NK-92 (cell line): ENCODE measurements around the gene TRIM21.
"Not testable (repeated sequence)": the region's sequence is repeated elsewhere in the genome, so short reads cannot be mapped to it uniquely, and the experiment has no call there.

Experiments used
- DNase-seq: peaks from one replicate; lab custom pipeline; 2025; ENCODE audit not compliant: unreplicated experiment; lab: John Stamatoyannopoulos, UW

TRIM21 gene

GRCh38 chr11:4393209-4393857, at the start of gene TRIM21:
TRIM21 (minus strand) TSS chr11:4393702; CDS start chr11:4390409, 3,293 bp downstream.
- DNase-seq: no peak

- no peak for DNase-seq
These were observed 48.0 kb upstream of the TRIM21 start for GRCh38 chr11:4441515-4441914.

GRCh38 chr11:4436411-4436810, 42.9 kb upstream of the TRIM21 start:
- no peak for DNase-seq

GRCh38 chr11:4433856-4434255, 40.4 kb upstream of the TRIM21 start:
- no peak for DNase-seq

GRCh38 chr11:4430051-4430450, 36.5 kb upstream of the TRIM21 start:
- no peak for DNase-seq

- DNase-seq: no peak
These were observed 24.9 kb upstream of the TRIM21 start for GRCh38 chr11:4418403-4418802.

- DNase-seq: no peak
These were observed 23.3 kb upstream of the TRIM21 start for GRCh38 chr11:4416816-4417215.

- no peak for DNase-seq
These were observed 22.8 kb upstream of the TRIM21 start for GRCh38 chr11:4416306-4416705.

- not testable (repeated sequence) for DNase-seq
These were observed 12.7 kb upstream of the TRIM21 start for GRCh38 chr11:4406206-4406605.

- DNase-seq: no peak
These were observed 339 bp upstream of the TRIM21 start for GRCh38 chr11:4393858-4394223.

GRCh38 chr11:4388221-4388620, 5.3 kb downstream of the TRIM21 start:
- DNase-seq: no peak

- DNase-seq: no peak
These were observed 7.3 kb downstream of the TRIM21 start for GRCh38 chr11:4385978-4386740.

- no peak for DNase-seq
These were observed 11.6 kb downstream of the TRIM21 start for GRCh38 chr11:4381901-4382300.

GRCh38 chr11:4375431-4376140, 17.9 kb downstream of the TRIM21 start:
- no peak for DNase-seq

GRCh38 chr11:4370166-4370565, 23.3 kb downstream of the TRIM21 start:
- DNase-seq: no peak

- no peak for DNase-seq
These were observed 25.2 kb downstream of the TRIM21 start, which contains the start of gene OR52B4 for GRCh38 chr11:4368286-4368685. OR52B4 (minus strand) TSS chr11:4368386; CDS start chr11:4368295, 91 bp downstream.

GRCh38 chr11:4348142-4348541, 45.4 kb downstream of the TRIM21 start:
- DNase-seq: not testable (repeated sequence)

GRCh38 chr11:4345366-4345765, 48.1 kb downstream of the TRIM21 start:
- DNase-seq: not testable (repeated sequence)
